ENCODE measurements around the gene IGLL1. TPM values are rescaled to one million over a fixed set of nuclear protein-coding genes. Genes with fewer than 3 reads are reported as not detected.
A peak's percentile ranks its signal among the peaks of the same experiment; 100 is the strongest.
"Not testable (repeated sequence)": the region's sequence is repeated elsewhere in the genome, so short reads cannot be mapped to it uniquely, and the experiment has no call there.

Gene IGLL1
- polyA plus RNA-seq, 6 donors from 2014 or later = not detected

DNA sequence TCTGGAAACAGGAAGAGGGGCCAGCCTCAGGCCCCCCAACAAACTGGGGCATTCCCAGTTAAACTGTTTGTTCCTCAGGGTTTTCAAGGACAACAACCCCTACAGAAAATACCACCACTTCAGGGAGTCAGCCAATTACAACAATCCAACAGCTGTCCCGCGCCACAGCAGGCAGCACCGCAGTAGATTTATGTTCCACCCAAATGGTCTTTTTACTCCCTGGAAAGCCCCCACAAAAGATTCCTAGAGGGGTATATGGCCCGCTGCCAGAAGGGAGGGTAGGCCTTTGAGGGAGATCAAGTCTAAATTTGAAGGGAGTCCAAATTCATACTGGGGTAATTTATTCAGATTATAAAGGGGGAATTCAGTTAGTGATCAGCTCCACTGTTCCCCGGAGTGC is 39.3 kb downstream of the IGLL1 start:
- not testable (repeated sequence) for ATAC-seq (ENCODE audit: low read depth in 2 of 2)

DNA sequence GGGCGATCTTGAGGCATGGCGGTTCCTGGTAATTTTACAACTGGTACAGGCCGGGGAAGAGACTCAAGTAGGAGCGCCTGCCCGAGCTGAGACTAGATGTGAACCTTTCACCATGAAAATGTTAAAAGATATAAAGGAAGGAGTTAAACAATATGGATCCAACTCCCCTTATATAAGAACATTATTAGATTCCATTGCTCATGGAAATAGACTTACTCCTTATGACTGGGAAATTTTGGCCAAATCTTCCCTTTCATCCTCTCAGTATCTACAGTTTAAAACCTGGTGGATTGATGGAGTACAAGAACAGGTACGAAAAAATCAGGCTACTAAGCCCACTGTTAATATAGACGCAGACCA is 40.3 kb downstream of the IGLL1 start:
- not testable (repeated sequence) for DNase-seq; H3K27me3 Mint-ChIP-seq; ATAC-seq (ENCODE audit: low read depth in 2 of 2); H3K9me3 Mint-ChIP-seq; H3K36me3 Mint-ChIP-seq
- Mint-ChIP-seq H3K4me1 (peaks cover 15 to 18% (median 15%) of the 10 kb centered on the region in 3 donors), H3K27ac (peak overlapping the region in 1 of 6 donors; percentile 41), H3K4me3 (peak overlapping the region in 1 of 8 donors; percentile 74)

More for the DNA sequence above, 39.3 kb downstream of the IGLL1 start:
- H3K36me3 Mint-ChIP-seq, H3K27ac Mint-ChIP-seq, H3K27me3 Mint-ChIP-seq, H3K9me3 Mint-ChIP-seq, H3K4me3 Mint-ChIP-seq, DNase-seq: not testable (repeated sequence)
- H3K4me1 Mint-ChIP-seq = peaks cover 11 to 15% (median 12%) of the 10 kb centered on the region in 3 donors

DNA sequence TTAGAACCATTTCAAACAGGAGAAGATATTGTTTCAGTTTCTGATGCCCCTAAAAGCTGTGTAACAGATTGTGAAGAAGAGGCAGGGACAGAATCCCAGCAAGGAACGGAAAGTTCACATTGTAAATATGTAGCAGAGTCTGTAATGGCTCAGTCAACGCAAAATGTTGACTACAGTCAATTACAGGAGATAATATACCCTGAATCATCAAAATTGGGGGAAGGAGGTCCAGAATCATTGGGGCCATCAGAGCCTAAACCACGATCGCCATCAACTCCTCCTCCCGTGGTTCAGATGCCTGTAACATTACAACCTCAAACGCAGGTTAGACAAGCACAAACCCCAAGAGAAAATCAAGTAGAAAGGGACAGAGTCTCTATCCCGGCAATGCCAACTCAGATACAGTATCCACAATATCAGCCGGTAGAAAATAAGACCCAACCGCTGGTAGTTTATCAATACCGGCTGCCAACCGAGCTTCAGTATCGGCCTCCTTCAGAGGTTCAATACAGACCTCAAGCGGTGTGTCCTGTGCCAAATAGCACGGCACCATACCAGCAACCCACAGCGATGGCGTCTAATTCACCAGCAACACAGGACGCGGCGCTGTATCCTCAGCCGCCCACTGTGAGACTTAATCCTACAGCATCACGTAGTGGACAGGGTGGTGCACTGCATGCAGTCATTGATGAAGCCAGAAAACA is 40.8 kb downstream of the IGLL1 start:
- Mint-ChIP-seq H3K9me3 (no peaks in the 10 kb centered on the region), H3K4me1 (peaks cover 15 to 18% (median 15%) of the 10 kb centered on the region in 3 donors), H3K27ac (peak overlapping the region in 1 of 6 donors; percentile 41), H3K27me3 (peaks cover 0 to 7% (median 0%) of the 10 kb centered on the region in 3 donors), H3K4me3 (peak overlapping the region in 4 of 8 donors; percentile 59 to 74 (median 68)), H3K36me3 (no peaks in the 10 kb centered on the region)
- DNase-seq (peak; percentile 69), ATAC-seq (ENCODE audit: low read depth in 2 of 2) (peak; percentile 98 to 99)

DNA sequence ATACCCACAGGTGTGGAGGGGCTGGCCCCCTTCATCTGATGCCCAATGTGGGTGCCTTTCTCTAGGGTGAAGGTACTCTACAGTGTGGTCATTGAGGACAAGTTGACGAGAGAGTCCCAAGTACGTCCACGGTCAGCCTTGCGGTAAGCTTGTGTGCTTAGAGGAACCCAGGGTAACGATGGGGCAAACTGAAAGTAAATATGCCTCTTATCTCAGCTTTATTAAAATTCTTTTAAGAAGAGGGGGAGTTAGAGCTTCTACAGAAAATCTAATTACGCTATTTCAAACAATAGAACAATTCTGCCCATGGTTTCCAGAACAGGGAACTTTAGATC is 41.4 kb downstream of the IGLL1 start:
- not testable (repeated sequence) for DNase-seq; H3K9me3 Mint-ChIP-seq; H3K36me3 Mint-ChIP-seq; ATAC-seq (ENCODE audit: low read depth in 2 of 2); H3K27me3 Mint-ChIP-seq
- Mint-ChIP-seq H3K27ac (peak overlapping the region in 1 of 6 donors; percentile 1), H3K4me1 (peaks cover 15 to 18% (median 15%) of the 10 kb centered on the region in 3 donors), H3K4me3 (peak overlapping the region in 1 of 8 donors; percentile 3)

DNA sequence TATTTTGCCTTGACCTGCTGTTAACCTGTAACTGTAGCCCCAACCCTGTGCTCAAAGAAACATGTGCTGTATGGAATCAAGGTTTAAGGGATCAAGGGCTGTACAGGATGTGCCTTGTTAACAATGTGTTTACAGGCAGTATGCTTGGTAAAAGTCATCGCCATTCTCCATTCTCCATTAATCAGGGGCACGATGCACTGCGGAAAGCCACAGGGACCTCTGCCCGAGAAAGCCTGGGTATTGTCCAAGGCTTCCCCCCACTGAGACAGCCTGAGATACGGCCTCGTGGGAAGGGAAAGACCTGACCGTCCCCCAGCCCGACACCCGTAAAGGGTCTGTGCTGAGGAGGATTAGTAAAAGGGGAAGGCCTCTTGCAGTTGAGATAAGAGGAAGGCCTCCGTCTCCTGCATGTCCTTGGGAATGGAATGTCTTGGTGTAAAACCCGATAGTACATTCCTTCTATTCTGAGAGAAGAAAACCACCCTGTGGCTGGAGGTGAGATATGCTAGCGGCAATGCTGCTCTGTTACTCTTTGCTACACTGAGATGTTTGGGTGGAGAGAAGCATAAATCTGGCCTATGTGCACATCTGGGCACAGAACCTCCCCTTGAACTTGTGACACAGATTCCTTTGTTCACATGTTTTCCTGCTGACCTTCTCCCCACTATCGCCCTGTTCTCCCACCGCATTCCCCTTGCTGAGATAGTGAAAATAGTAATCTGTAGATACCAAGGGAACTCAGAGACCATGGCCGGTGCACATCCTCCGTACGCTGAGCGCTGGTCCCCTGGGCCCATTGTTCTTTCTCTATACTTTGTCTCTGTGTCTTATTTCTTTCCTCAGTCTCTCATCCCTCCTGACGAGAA is 42.0 kb downstream of the IGLL1 start:
- not testable (repeated sequence) for DNase-seq; H3K9me3 Mint-ChIP-seq; ATAC-seq (ENCODE audit: low read depth in 2 of 2); H3K36me3 Mint-ChIP-seq; H3K4me3 Mint-ChIP-seq
- Mint-ChIP-seq H3K4me1 (peaks cover 18 to 24% (median 21%) of the 10 kb centered on the region in 3 donors), H3K27me3 (peaks cover 0 to 14% (median 7%) of the 10 kb centered on the region in 3 donors), H3K27ac (peak overlapping the region in 2 of 6 donors; percentile 1 to 26)

DNA sequence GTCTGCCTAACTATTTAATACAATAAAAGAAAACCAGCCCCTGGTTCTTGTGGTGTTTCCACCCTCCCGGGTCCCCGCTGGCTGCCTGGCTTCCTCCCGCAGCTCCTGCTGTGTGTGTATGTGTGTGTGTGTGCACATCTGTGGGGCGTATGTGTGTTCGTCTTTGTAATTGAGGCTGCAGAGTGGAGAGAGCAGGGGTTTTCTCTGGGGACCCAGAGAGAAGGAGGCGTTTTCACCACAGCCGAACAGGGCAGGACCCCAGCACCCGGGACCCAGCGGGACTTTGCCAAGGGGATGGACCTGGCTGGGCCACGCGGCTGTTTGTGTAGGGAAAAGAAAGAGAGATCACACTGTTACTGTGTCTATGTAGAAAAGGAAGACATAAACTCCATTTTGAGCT is 42.7 kb downstream of the IGLL1 start:
- no peaks in the 10 kb centered on the region for H3K36me3 Mint-ChIP-seq
- H3K4me1 Mint-ChIP-seq = peaks cover 18 to 27% (median 22%) of the 10 kb centered on the region in 3 donors
- peak overlapping the region in 1 of 8 donors; percentile 64 for H3K4me3 Mint-ChIP-seq
- ATAC-seq (ENCODE audit: low read depth in 2 of 2) (no peak), DNase-seq (no peak)
- no peak overlapping the region for H3K27ac Mint-ChIP-seq
- H3K9me3 Mint-ChIP-seq = no peaks in the 10 kb centered on the region
- H3K27me3 Mint-ChIP-seq = peaks cover 0 to 18% (median 10%) of the 10 kb centered on the region in 3 donors

DNA sequence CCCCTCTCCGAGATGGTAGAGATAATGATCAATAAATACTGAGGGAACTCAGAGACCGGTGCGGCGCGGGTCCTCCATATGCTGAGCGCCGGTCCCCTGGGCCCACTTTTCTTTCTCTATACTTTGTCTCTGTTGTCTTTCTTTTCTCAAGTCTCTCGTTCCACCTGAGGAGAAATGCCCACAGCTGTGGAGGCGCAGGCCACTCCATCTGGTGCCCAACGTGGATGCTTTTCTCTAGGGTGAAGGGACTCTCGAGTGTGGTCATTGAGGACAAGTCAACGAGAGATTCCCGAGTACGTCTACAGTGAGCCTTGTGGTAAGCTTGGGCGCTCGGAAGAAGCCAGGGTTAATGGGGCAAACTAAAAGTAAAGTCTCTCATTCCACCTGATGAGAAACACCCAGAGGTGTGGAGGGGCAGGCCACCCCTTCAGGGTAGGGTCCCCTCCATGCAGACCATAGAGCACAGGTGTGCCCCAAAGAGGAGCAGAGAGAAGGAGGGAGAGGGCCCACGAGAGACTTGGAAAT is 43.2 kb downstream of the IGLL1 start:
- H3K4me3 Mint-ChIP-seq = peak overlapping the region in 1 of 8 donors; percentile 37
- H3K36me3 Mint-ChIP-seq = no peaks in the 10 kb centered on the region
- peak overlapping the region in 1 of 6 donors; percentile 62 for H3K27ac Mint-ChIP-seq
- DNase-seq (no peak), ATAC-seq (ENCODE audit: low read depth in 2 of 2) (no peak)
- no peaks in the 10 kb centered on the region for H3K9me3 Mint-ChIP-seq
- H3K27me3 Mint-ChIP-seq = peaks cover 1 to 19% (median 13%) of the 10 kb centered on the region in 3 donors
- peaks cover 18 to 27% (median 22%) of the 10 kb centered on the region in 3 donors for H3K4me1 Mint-ChIP-seq

DNA sequence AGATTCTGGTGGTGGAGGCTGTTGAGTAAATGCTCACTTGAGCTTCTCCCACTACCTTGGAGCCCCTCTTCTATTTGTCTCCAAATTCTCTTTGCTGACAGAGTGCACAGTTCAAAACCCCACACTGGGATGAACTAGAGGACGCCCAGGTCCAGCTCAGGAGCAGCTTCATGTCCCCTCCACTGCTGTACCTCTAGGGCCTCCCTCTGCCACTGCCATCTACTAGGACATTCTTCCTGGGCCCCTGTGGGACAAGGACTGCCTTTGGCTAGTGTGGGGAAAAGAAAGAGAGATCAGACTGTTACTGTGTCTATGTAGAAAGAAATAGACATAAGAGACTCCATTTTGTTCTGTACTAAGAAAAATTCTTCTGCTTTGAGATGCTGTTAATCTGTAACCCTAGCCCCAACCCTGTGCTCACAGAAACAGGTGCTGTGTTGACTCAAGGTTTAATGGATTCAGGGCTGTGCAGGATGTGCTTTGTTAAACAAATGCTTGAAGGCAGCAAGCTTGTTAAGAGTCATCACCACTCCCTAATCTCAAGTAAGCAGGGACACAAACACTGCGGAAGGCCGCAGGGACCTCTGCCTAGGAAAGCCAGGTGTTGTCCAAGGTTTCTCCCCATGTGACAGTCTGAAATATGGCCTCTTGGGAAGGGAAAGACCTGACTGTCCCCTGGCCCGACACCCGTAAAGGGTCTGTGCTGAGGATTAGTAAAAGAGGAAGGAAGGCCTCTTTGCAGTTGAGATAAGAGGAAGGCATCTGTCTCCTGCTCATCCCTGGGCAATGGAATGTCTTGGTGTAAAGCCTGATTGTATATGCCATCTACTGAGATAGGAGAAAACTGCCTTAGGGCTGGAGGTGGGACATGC is 44.1 kb downstream of the IGLL1 start:
- ATAC-seq (ENCODE audit: low read depth in 2 of 2); H3K4me3 Mint-ChIP-seq; H3K9me3 Mint-ChIP-seq; DNase-seq; H3K36me3 Mint-ChIP-seq: not testable (repeated sequence)
- Mint-ChIP-seq H3K4me1 (peaks cover 18 to 27% (median 25%) of the 10 kb centered on the region in 3 donors), H3K27me3 (peaks cover 5 to 23% (median 18%) of the 10 kb centered on the region in 3 donors), H3K27ac (peak overlapping the region in 3 of 6 donors; percentile 60 to 92 (median 66))

DNA sequence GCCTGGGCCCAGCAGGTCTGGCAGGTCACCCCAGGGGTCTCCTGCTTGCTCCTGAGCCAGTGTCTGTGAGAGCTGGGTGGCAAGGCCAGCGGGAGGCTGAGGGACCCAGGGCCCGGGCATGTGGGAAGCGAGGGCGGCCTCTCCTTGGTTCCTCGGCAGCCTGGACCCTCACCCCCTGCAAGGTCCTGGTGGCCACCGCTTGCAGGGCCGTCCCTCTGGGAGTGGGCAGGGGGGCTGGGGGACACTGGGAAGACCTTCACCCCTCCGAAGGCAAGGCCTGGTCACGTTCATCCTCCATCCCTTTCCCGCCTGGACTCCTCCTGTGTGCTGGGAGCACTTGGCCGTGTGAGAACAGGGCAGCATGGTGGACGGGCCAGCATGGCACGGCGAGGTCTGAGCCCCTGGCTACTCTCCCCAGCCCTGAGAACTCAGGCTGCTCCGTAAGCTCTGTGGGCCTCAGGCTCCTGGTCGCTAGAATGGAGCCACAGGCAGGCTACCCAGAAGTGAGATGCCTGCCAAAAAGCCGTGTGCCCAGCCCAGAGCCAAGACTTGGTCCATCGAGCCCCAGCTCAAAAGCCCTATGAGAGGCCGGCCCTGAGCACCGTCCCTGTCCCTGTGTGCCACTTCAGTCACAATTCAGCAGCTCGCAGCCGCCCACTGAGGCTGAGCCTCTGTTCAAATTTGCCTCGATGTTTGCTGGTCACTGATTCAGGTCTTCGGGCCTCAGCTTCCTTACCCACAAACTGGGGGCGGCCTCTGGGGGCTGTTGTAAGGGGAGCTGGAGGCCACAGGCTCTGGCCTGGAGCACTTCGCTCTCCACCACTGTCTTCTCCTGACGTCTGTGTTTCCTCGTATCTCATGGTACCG is 45.0 kb downstream of the IGLL1 start:
- Mint-ChIP-seq H3K4me1 (peaks cover 18 to 27% (median 25%) of the 10 kb centered on the region in 3 donors), H3K27ac (peak overlapping the region in 3 of 6 donors; percentile 33 to 92 (median 60)), H3K27me3 (peaks cover 5 to 23% (median 18%) of the 10 kb centered on the region in 3 donors), H3K36me3 (no peaks in the 10 kb centered on the region), H3K4me3 (no peak overlapping the region), H3K9me3 (no peaks in the 10 kb centered on the region)
- DNase-seq = no peak
- no peak for ATAC-seq (ENCODE audit: low read depth in 2 of 2)

DNA sequence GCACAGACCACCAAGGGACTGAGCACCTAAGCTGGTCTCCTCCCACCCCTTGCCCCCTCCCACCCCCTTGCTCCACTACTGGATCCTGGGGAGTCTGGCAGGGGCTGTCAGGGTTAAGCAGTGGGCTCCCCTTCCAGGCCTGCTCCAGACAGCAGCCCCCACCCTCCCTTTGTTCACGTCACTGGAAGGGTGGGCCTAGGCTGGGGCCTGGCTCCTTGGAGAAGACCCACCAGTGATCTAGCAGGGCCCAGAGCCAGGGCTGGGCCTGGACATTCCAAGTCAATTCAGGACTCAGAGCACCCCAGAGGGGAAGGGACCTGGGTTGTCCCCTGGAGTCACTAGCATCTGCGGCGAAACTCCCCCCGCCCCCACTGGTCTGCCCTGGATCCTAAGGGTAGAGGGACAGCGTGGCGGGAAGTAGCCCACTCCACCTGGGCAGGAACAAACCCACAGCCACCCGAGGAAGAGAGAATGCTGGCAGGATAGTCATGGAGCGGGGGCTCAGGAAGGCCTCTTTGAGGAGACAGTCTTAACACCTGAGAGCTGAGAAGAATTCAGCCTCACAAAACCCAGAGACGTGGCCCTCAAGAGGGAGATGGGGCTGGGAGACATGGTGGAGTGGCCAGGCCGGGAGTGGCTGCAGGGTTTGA is 45.8 kb downstream of the IGLL1 start:
- no peak for DNase-seq
- H3K9me3 Mint-ChIP-seq = no peaks in the 10 kb centered on the region
- H3K27ac Mint-ChIP-seq = peak overlapping the region in 1 of 6 donors; percentile 63
- no peak for ATAC-seq (ENCODE audit: low read depth in 2 of 2)
- no peak overlapping the region for H3K4me3 Mint-ChIP-seq
- H3K4me1 Mint-ChIP-seq = peaks cover 14 to 24% (median 21%) of the 10 kb centered on the region in 3 donors
- H3K36me3 Mint-ChIP-seq = no peaks in the 10 kb centered on the region
- H3K27me3 Mint-ChIP-seq = peaks cover 5 to 23% (median 19%) of the 10 kb centered on the region in 3 donors

DNA sequence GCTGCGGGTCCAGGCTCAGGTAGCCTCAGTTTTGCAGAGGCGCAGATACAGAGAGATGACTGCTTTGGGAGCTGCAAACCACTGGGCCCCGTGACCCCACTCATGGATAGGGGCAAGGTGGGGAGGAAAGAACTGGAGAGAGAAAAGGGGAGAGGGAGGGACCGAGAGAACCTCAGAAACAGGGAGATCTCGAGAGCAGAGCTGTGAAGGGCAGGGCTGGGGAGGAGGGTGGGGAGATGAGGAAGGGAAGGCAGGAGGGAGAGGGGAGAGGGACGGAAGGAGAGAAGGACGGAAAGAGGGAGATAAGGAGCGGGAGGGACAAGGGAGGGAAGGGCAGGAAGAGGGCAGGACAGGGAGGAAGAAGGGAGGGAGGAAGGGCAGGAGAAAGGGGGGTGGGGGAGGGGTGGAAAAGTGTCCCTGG is 46.3 kb downstream of the IGLL1 start:
- ATAC-seq (ENCODE audit: low read depth in 2 of 2) (no peak), DNase-seq (no peak)
- peaks cover 14 to 24% (median 18%) of the 10 kb centered on the region in 3 donors for H3K4me1 Mint-ChIP-seq
- no peak overlapping the region for H3K4me3 Mint-ChIP-seq
- H3K9me3 Mint-ChIP-seq = no peaks in the 10 kb centered on the region
- peak overlapping the region in 2 of 6 donors; percentile 49 to 52 for H3K27ac Mint-ChIP-seq
- H3K36me3 Mint-ChIP-seq = no peaks in the 10 kb centered on the region
- peaks cover 5 to 28% (median 24%) of the 10 kb centered on the region in 3 donors for H3K27me3 Mint-ChIP-seq

Measured in naive B cell (primary cell).